ENCODE results near the gene ACOT7.
A peak's percentile ranks its signal among the peaks of the same experiment; 100 is the strongest.
"Not testable (repeated sequence)": the region's sequence is repeated elsewhere in the genome, so short reads cannot be mapped to it uniquely, and the experiment has no call there.

The ACOT7 gene

DNA sequence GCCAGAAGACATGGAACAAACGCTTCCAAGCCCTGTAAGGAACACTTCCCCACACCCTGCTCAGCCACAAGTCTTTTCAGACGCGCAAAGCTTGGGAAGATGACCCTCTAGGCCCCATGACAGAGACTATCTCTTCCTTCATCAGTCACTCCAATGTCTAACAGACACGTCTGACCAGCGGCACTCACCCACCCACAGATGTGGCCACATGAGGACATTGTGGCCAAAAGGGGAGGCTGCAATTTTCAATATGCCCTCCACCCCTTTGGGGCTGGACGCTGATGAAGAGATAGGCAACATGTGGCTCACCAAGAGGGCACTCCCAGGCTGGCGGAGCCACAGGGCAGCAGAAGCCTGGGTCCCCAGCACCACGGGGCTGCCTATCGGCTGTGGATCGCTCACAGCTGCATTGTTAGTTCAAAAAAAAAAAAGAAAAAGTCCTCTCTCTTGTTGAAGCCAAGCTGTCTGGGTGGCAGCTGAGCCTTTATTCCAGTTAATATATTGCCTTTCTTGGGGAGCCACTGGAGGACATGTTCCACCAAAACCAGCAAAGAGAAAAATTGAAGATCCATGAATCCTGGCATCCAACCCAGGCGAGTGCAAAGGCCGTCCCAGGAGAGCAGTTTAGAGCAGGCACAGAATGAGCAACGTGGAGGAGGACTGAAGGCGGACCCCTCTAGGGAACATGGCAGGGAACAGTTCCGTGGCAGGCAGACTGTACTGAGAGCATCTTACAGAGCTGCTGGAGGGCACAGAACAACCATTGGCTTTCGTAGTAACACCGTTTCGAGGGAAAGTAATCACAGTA, 80.0 kb downstream of the ACOT7 start:
- DNase-seq (ENCODE audit: low spot score): no peak

DNA sequence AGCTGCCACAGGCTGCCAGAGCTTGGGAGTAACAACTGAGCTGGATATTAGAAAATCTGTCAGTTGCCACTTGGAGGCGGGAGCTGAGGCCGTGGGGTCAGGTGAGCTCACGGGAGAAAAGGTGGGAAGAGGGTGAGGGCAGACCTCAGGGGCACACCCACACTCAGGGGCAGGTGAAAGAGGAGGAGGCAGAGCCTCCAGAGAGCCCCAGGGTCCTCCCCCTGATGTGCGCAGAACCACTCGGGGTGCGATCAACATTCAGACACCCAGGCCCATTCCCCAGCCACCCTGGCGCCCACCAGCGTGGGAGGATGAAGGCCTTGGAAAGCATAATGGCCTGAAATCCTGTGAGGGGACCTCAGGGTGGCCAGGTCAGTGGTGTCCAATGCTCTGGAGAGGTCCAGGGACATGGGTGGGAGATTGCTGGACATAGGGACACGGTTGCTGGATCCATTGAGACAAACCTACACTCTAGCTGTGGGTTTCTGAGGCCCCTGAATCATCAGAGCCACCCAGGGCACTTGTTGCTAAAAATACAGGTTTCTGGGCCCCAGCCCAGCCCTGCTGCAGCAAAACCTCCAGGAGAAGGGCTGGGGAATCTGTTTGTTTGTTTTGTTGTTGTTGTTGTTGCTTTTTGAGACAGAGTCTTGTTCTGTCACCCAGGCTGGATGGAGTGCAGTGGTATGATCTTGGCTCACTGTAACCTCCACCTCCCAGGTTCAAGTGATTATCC, 83.3 kb downstream of the ACOT7 start:
- DNase-seq (ENCODE audit: low spot score): no peak

DNA sequence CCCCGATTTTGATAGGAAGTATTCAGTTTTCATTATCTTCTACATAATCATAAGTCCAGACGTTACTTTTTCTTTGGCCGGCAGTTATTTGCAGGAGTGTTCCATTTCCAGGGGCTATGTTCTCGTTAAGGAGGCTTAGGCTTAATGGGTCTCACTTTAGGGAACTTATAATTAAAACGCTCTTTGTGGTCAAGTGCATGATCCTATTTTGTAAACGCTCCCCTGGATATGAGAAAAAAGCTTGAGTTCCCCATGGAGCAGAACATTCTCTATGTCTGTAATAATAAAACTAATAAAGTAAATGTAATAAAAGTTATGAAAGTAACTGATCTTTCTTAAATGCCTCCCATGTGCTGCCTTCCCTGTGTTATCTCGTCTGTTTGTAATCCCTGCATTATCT, 84.0 kb downstream of the ACOT7 start:
- DNase-seq (ENCODE audit: low spot score): no peak

DNA sequence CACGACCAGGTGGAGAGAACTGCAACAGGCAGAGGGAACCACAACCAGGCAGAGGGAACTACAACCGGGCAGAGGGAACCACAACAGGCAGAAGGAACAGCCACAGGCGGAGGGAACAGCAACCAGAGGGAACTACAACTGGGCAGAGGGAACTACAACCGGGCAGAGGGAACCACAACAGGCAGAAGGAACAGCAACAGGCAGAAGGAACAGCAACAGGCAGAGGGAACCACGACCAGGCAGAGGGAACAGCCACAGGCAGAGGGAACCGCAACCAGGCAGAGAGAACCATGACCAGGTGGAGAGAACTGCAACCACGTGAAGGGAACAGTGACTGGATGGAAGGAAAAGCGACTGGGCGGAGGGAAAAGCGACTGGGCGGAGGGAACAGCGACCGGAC, 85.1 kb downstream of the ACOT7 start:
- no peak for DNase-seq (ENCODE audit: low spot score)

DNA sequence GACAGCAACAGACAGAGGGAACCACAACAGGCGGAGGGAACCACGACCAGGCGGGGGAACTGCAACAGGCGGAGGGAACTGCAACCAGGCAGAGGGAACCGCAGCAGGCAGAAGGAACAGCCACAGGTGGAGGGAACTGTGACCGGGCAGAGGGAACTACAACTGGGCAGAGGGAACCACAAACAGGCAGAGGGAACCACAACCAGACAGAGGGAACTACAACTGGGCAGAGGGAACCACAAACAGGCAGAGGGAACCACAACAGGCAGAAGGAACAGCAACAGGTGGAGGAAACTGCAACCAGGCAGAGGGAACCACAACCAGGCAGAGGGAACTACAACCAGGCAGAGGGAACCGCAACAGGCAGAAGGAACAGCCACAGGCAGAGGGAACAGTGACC, 85.9 kb downstream of the ACOT7 start:
- not testable (repeated sequence) for DNase-seq (ENCODE audit: low spot score)

DNA sequence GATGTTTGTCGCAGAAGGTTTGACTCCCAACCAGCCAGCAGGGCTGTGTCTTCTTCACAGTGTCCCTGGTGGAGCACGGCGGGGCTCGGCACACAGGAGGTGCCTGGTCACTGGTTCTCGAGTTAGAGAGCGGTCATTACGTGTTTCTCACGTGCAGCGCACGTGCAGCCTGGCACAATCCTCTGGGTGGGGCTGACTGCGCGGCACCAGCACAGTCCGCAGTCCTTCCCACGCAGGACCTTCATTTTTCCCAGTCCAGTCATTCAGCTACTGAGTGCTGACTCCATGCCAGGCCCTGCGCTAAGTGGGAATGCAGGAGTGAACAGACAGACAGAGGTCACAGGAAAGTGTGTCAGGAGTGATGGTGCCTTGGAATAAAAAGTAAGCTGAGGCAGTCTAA, 86.5 kb downstream of the ACOT7 start:
- no peak for DNase-seq (ENCODE audit: low spot score)

DNA sequence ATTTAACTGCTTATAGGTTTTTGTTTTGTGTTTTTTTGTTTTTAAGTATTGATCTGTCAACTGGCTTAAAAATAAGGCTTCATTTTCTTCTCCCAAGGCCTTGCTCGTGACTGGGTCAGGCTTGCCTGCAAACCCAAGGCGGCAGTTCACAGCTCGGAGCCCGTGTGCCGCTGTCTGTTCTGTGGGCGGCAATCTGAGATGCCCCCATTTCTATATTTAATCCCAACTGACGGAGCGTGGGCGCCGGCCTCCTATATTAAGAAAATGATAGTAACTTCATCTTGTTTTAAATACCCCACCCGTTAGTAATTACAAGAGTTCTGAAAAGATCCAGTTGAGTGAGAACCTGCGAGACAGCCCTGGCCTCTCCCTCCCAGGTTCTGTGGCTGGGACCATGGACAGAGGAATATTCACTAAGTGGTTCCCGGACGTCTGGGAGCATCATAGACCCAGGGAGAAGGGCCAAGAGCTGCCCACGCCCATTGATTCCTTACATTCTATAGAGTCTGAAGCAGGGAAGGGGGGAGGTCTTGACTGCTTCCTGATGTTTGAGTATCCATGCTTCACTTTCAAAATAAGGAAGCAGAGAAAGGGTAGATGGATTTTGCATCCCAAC, 90.1 kb downstream of the ACOT7 start:
- no peak for DNase-seq (ENCODE audit: low spot score)

DNA sequence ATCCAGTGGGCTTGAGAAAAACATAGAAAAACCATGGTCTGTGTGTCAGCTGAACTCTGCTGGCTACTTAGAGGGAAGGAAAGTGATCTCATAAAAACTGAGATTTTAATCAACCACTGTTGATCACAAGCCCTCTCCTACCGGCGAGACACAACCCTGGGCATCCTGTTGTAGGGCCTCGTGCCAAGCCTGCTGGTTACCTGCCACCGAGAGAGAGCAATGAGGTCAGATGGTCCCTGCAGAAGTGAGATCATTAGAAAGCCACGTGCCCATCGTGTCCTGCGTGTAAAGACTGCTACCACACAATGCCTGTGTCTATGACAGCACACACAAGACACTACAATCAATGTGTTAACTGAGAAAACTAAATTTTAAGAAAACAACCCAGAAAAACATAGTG, 91.0 kb downstream of the ACOT7 start:
- no peak for DNase-seq (ENCODE audit: low spot score)

DNA sequence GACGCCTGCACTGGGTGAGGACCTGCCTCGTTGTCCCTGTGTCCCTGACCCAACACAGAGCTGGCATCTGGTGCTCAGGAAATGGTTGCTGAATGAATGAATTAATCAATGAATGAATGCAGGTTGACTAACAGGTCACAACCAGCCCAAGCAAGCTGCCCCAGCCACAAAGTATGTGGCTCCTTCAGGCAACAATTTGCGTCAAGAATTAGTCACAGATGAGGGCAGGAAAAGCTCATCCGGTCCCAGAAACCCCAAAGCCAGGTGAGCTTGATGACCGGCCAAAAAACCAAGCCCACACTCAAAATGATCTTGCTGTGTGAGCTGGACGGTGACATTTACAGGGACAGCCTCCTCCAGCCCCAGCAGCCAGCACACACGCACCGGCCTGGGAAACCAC, 92.0 kb downstream of the ACOT7 start:
- DNase-seq (ENCODE audit: low spot score): no peak

DNA sequence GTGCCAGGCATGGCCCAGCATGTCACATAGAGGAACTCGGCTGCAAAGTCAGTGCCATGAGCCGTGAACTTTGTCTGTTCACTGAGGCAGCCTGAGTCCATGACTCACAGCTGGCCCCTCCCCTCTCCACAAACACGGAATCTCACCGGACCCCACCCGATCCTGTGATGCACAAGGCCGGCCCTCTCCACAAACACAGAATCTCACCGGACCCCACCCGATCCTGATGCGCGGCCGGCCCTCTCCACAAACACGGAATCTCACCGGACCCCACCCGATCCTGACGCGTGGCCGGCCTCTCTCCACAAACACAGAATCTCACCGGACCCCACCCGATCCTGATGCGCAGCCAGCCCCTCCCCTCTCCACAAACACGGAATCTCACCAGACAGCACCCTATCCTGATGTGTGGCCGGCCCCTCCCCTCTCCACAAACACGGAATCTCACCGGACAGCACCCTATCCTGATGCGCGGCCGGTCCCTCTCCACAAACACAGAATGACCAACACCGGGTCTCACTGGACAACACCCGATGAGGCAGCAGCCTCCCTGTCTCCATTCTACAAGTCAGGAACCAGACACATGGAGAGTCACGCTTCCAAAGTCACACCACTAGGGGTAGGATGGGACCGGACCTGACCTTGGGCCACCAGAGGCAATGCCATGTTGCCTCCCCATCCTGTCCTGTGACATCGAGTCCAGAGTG, 93.1 kb downstream of the ACOT7 start:
- DNase-seq (ENCODE audit: low spot score): no peak

DNA sequence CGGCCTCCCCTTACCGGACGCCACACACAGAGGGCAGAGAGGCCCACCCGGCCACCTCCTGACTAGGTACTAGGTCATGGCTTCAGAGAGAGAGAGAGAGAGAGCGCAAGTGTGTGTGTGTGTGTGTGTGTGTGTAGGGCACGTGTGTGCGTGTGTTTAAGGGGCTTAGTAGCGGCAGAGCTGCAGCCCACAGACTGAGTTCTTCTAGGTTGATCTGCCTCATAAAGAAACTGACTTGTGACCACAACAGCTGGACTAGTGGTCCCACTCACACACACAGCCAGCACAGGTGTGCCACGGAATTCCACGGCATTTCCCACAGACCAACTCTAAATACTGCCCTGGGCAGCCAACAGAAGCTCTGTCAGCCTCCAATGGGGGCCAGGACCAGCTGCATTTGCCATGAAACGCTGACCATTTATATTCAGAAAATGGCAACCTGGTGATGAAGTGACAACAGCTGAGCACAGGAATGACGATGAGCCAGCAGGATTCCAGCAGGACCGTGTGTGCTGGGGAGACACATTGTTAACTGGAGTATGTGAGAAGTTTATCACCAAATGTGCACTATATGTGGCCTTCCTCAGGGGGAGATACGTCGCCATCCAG, 93.9 kb downstream of the ACOT7 start:
- DNase-seq (ENCODE audit: low spot score): no peak

DNA sequence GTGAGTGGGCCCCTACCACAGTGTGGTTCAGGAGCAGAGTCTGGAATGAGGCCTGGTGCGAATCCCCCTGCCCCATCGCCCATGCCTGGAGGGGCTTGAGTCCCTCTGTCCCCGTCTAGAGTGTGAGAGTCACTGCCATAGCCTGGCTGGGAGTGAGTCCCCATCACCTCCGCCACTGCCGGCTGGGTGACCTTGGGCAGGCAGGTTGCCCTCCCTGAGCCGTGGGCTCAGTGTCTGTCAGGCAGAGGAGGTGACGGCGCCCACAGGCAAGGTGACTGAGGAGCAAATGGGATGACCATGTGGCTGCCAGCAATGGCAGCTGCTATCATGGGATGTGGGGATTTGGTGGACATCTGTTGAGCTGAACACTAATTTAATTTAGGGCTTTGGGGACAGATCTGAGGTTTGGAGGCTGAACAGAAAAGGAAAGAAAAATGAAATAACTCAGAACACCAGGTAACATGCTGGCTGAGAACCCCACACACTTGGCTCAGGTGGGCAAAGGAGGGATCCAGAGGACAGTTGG, 94.6 kb downstream of the ACOT7 start:
- DNase-seq (ENCODE audit: low spot score): no peak

DNA sequence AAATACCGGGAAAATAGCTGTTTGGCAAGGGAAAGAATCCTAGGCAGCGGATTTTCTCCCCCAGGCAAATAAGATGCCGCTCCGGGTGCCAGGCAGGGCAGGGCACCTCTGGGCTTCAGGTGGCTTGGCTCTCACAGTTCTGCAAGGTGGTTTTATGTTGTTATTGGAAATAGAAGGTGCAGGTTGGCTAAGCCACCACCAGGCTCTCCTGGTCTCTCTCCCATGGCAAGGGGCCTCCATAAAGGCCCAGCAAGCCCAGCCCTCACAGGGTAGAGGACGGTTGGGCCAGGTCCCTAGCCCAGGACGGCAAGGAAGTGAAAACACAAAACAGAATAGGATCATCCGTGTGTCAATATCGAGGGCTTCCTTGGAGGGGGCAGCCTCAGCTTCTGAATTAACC, 95.0 kb downstream of the ACOT7 start:
- no peak for DNase-seq (ENCODE audit: low spot score)

DNA sequence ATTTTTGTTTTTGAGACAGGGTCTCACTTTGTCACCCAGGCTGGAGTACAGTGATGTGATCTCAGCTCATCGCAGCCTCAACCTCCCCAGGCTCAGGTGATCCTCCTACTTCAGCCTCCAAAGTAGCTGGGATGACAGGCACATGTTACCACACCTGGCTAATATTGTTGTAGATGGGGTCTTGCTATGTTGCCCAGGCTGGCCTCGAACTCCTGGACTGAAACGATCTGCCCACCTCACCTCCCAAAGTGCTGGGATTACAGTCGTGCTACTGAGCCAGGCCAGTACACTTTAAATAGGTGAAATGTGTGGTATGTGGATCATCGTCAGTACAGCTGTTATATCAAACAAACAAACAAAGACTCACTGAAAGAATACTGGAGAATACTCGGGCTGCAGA, 97.7 kb downstream of the ACOT7 start:
- no peak for DNase-seq (ENCODE audit: low spot score)

DNA sequence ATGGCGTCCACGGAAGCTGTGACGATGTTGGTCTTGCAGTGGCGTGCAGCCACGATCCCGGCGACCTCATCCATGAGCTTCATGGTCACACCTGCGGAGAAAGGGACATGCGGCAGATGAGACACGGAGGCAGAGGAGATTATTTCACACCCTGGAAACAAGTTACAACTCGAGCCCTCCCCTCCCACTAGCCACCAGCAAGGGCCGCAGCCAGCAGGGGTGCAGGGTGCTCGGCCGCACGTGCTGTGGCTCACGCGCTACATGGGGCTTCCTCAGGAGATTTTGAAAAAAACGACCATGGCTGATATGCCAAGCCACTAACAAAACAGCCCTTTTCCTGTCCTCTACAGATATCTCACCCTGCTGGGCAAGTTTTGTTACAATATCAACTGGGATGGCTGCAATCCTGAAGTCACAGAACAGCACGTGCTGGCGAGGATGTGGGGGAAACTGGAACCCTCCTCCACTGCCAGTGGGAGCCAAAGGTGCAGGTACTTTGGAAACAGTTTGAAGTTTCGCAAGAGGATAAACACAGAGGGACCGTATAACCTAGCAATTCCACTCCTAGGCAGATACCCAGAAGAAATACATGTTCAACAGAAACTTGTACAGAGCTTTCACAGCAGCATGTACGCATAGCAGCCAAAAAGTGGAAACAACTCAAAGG, 98.5 kb downstream of the ACOT7 start:
- DNase-seq (ENCODE audit: low spot score): peak; percentile 62

DNA sequence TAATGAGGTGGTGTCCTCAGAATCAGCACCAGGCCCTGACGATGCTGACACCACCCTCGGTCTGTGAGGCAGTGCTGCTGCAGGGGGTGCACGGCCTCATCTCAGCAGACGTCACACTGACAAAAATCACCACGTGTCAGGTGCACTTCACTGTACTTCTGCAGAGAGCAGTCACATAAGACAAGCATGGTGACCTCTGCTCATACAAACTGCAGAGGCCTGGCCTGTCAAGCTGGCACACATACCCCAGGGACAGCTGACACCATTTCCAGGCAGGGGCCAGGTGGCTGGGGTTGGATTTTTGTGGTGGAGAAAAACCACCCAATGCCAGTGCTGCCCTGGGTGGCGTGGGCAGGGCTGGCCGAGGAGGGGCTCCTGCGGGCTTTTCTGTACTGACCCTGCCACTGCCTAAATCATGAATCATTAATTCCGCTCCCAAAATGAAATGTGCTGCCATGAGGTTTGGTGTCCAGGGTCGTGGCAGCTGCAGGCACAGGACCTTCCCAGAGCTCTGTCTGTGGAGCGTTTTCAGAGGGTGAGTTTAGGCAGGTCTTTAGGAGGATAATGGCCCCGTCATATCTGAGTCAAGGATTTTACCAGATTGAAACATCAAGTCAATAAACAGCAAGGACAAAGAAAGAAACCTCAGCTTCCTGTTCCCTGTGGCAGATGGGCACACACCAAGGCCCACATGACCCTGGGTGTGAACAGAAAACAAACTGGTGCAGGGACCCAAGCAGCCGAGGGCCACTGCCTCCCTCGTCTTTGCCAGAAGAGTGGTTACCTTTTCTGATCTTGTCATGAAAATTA, 99.3 kb downstream of the ACOT7 start:
- DNase-seq (ENCODE audit: low spot score): no peak

DNA sequence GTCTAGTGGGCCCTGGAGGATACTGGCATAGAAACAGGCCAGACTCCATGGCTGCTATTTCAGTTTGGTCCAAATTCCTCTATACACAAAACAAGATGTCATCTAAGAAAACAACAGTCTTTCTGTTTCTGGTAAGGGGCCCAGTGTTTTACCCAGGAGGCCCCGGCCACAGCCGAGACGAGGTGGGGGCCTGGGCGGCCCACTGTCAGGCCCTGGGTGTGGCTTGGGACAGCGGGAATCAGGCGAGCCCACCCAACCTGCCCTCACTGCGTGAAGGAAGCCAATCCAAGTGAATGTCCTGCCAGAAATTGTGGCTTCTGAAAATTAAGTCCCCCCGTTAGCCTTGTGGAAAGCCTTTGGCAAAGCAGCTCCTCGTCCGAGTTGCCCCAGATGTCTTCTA, 101.5 kb downstream of the ACOT7 start:
- no peak for DNase-seq (ENCODE audit: low spot score)

DNA sequence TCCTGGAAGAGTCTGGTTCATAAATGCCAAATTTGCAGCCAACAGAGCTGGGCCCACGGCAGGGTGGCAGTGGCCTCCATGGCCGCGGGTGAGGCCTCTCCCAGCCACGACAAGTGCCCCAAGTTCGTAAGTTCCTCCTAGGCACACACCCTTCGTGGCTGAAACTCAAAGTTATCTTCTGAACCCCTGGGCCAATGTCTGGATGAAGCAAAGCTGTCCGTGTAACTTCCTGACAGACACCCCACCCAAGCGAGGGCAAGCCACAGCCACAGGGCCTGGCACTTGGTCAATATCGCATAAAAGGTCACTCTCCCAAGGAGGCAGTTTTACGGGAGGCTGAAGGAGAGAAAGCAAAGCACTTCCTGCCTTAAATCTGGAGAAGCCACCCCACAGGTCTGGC, 104.9 kb downstream of the ACOT7 start:
- DNase-seq (ENCODE audit: low spot score): no peak

DNA sequence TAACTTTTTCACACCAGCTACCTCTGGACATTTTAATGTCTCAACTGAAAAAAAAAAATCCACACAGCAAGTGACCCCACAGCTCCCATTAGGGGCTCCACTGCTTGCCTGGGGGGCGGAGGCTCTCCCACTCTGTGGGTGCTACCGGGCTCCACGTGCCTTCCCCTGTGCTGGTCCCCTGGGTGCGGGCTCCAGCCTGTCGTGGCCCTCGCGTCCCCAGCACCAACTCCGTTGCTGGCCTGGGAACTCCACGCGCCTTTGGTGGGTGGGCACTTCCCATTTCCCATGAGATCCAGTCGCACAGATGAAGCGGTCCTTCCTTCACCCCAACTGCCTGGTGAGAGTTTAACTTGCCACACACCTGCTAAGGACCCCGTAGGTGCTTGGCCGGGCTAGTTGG, 105.5 kb downstream of the ACOT7 start:
- no peak for DNase-seq (ENCODE audit: low spot score)

DNA sequence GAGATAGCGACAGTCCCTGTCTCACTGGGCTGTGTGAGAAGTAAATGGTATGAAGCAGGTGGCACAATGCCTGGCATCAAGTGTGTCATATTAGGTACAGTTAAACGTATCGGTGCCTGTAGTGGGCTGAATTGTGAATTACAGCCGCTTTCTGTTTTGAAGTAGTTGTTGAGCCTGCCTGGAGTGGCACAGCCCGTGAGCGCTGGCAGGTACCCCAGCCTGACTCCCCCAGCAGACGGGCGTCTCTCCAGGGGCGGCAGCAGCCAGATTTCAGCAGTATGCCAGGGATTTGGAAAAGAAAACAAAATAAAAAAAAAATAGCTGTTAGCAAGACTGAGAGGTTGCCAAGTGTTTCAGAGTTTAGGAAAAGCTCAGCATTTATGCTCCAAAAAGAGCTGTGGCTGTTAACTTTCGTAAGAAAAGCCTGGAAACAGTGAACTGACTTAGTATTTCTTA, 106.1 kb downstream of the ACOT7 start:
- DNase-seq (ENCODE audit: low spot score): no peak
